ENCODE results near the gene ZBTB26. TPM values are rescaled to one million over a fixed set of nuclear protein-coding genes. Genes with fewer than 3 reads are reported as not detected.

ZBTB26 gene
- total RNA-seq, 4 donors from 2014 or later, result 1.7 to 6.5 (median 2.9) TPM

DNA sequence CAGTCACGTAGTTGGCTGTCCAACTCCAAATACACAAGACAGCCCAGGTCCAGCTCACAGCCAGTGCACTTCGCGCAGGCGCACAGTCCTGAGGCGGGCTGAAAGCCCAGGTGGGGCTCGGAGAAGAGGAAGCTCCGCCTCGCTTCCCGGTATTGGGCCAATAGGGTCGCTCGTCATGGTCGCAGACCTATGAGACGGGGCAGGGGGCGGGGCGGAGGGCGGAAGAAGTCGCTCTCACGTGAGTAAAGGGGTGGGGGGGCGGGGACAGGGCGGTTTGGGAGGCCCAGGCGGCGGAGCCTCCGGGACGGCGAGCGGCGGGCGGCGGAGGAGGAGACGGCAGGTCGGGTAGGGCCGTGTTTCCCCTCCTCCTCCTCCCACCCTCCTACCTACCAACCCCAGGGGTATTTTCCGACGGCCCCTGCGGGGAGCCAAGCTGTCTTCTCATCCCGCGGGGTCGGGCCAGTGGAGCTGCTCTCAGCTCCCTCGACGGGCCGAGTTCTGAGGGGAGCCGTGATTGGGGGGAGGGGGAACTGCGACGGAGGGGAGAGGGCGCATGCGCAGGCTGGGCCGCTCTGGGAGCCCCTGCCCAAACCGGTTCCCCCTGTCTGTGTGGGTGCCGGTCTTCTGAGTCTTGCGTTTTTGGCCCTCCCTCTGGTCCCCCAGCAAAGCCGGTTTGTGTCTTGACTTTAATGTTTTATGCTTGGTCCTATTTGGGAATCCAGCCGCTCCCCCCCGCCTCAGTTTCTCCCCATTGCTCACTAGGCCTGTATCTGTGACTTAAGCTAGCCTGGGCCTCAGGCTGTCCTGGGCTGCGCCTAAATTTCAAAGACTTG is 9.7 kb upstream of the ZBTB26 start, which contains the start of gene RABGAP1:
Gene RABGAP1, plus strand, starts transcription at position 272 of the 833 bp plus-strand sequence. CDS start 16,040 bp downstream, outside the sequence.
- Histone ChIP-seq H3K4me1 (peaks cover 12 to 56% (median 33%) of the 10 kb centered on the region in 3 donors), H3K27ac (peak within 1 kb of the TSS; percentile 93 to 99 (median 97)), H3K27me3 (no peaks in the 10 kb centered on the region), H3K36me3 (peaks cover 0 to 29% (median 3%) of the 10 kb centered on the region in 3 donors), H3K9me3 (no peaks in the 10 kb centered on the region), H3K4me3 (peak within 1 kb of the TSS; percentile 68 to 95 (median 82))
- intact Hi-C loops (cut with DNase I), result no loop called here
- 0 to 2% methylated on average over 10 to 19 of the region's 54 CpGs for WGBS, 2 donors
- peak; percentile 95 for DNase-seq
- TF ChIP-seq POLR2A (IDR thresholded peaks at IDR 0.05), result peak in 2 of 4 donors; percentile 82 to 89
- TF ChIP-seq, protein P1, sequence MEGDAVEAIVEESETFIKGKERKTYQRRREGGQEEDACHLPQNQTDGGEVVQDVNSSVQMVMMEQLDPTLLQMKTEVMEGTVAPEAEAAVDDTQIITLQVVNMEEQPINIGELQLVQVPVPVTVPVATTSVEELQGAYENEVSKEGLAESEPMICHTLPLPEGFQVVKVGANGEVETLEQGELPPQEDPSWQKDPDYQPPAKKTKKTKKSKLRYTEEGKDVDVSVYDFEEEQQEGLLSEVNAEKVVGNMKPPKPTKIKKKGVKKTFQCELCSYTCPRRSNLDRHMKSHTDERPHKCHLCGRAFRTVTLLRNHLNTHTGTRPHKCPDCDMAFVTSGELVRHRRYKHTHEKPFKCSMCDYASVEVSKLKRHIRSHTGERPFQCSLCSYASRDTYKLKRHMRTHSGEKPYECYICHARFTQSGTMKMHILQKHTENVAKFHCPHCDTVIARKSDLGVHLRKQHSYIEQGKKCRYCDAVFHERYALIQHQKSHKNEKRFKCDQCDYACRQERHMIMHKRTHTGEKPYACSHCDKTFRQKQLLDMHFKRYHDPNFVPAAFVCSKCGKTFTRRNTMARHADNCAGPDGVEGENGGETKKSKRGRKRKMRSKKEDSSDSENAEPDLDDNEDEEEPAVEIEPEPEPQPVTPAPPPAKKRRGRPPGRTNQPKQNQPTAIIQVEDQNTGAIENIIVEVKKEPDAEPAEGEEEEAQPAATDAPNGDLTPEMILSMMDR (IDR thresholded peaks at IDR 0.05), result no peak

DNA sequence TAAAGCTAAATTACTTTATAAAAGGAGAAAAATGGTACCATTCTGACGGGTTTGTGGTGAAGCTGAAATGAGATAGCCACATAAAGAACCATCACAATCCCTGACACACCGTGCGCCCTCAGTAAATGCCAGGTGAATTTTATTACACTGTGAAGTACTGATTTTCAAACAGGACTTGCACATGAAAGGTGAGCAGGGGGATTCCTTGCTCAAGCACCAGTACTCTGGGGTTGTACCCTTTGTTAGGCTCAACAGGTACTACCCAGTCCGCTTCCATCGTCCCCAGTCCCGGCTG is 9.1 kb upstream of the ZBTB26 start:
- WGBS, 2 donors, result 32 to 63% methylated on average over 3 to 6 of the region's 6 CpGs
- Histone ChIP-seq H3K27me3 (no peaks in the 10 kb centered on the region), H3K36me3 (peaks cover 0 to 29% (median 3%) of the 10 kb centered on the region in 3 donors), H3K4me3 (peak overlapping the region in 3 of 4 donors; percentile 80 to 95 (median 84)), H3K4me1 (peaks cover 12 to 52% (median 30%) of the 10 kb centered on the region in 3 donors), H3K9me3 (no peaks in the 10 kb centered on the region), H3K27ac (peak overlapping the region; percentile 93 to 99 (median 97))
- TF ChIP-seq POLR2A (IDR thresholded peaks at IDR 0.05), result no peak
- TF ChIP-seq, protein P1 (IDR thresholded peaks at IDR 0.05), result no peak
- DNase-seq, result no peak
- intact Hi-C loops (cut with DNase I), result no loop called here

DNA sequence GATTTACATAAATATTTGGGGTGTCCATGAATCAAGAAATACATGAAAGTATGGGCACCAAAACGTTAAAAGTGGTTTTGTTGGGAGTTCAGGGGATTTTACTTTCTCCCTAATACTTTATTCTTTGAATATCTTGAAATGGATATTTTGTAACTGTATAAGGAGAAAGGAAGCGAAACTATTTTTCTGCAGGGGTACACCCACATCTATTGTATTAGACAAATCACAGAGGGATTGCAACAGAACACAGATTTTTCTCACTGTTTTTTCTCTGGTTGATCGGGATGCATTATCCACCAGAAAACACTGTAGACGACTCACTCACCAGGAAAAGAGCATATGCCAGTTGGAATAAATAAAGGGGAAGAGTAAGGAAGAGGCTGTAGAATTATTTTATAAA is 8.3 kb upstream of the ZBTB26 start:
- 74 to 77% methylated on average over 4 of the region's 4 CpGs for WGBS, 2 donors
- H3K36me3 ChIP-seq, result peaks cover 0 to 28% (median 3%) of the 10 kb centered on the region in 3 donors
- H3K4me3 ChIP-seq, result no peak overlapping the region
- TF ChIP-seq, protein P1 (IDR thresholded peaks at IDR 0.05), result no peak
- TF ChIP-seq POLR2A (IDR thresholded peaks at IDR 0.05), result no peak
- H3K27ac ChIP-seq, result peak overlapping the region in 1 of 4 donors; percentile 98
- no peak for DNase-seq
- H3K9me3 ChIP-seq, result no peaks in the 10 kb centered on the region
- intact Hi-C loops (cut with DNase I), result no loop called here
- peaks cover 12 to 47% (median 26%) of the 10 kb centered on the region in 3 donors for H3K4me1 ChIP-seq
- H3K27me3 ChIP-seq, result no peaks in the 10 kb centered on the region

DNA sequence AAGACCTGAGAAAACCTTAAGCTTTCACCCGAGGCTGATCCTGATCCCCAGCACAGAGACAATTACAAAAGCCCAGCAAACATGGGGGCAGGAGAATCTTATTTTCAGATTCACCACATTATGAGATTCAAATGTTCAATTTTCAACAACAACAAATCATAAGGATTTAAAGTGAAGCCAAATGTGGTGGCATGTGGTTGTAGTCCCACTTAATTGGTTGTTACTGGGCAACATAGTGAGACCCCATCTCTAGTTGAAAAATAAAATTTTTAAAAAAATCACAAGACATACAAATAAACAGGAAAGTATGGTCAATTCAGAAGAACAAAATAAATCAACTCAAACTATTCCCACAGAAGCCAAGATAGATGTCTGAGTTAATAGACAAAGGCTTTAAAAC is 5.6 kb upstream of the ZBTB26 start:
- Histone ChIP-seq H3K27ac (no peak overlapping the region), H3K4me1 (peaks cover 13 to 38% (median 24%) of the 10 kb centered on the region in 3 donors), H3K27me3 (no peaks in the 10 kb centered on the region), H3K36me3 (peaks cover 0 to 23% (median 3%) of the 10 kb centered on the region in 3 donors), H3K9me3 (no peaks in the 10 kb centered on the region), H3K4me3 (no peak overlapping the region)
- TF ChIP-seq, protein P1 (IDR thresholded peaks at IDR 0.05), result no peak
- TF ChIP-seq POLR2A (IDR thresholded peaks at IDR 0.05), result no peak
- DNase-seq, result no peak
- intact Hi-C loops (cut with DNase I), result no loop called here
- WGBS, 2 donors, result 39 to 40% methylated on average over 1 of the region's 1 CpG

DNA sequence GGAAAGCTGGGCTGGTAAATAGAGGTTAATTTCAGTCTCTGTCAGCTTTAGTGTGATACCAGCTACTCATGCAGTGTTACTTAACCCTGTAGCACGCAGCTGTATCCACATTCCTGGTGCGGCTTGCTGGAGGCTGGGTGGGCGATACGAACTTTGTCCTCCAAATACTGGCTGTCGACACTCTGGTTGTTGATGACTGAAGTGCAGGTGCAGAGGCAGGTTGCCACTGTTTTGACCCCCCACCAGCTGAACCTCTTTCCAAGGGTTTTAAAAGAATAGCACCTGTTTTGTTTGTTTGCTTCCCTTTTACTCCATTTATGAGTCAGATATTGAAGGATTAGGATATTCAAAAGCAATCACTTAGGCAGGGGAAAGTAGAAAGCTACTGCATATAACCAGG is 5.2 kb upstream of the ZBTB26 start:
- Histone ChIP-seq H3K36me3 (peaks cover 0 to 23% (median 3%) of the 10 kb centered on the region in 3 donors), H3K27ac (no peak overlapping the region), H3K27me3 (no peaks in the 10 kb centered on the region), H3K4me1 (peaks cover 11 to 34% (median 23%) of the 10 kb centered on the region in 3 donors), H3K4me3 (no peak overlapping the region), H3K9me3 (no peaks in the 10 kb centered on the region)
- no peak for DNase-seq
- intact Hi-C loops (cut with DNase I), result no loop called here
- 85 to 96% methylated on average over 4 to 5 of the region's 5 CpGs for WGBS, 2 donors
- TF ChIP-seq, protein P1 (IDR thresholded peaks at IDR 0.05), result no peak
- no peak for TF ChIP-seq POLR2A (IDR thresholded peaks at IDR 0.05)

All from esophagus squamous epithelium (tissue), 5 donors.